Measurements from ENCODE around the gene IL17RC.

Gene IL17RC

DNA sequence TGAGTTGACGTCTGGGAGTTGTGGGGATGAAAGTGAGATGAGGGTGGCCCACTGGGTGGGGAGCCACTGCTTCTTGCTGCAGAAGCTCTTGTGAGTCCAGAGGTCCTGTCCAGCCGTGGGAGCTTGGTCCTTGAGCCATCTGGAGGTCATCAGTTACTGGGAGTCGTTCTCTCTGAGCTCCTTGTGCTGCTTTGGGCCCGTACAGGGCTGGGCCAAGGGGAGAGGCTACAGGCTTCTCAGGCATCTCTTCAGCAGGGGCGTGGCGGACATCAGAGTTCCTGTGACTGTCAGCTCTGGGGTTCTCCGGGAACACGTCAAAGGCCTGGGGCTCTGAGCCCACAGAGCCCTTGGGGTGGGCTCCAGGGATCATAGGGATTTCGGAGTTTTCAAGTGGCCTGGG lies 32.7 kb downstream of the IL17RC start:
- no peak for TF ChIP-seq CTCF (IDR thresholded peaks at IDR 0.05; ENCODE audit: low read depth, low read length)
- H3K4me3 ChIP-seq (ENCODE audit: low read depth, low read length): no peak overlapping the region

- no peak for TF ChIP-seq CTCF (IDR thresholded peaks at IDR 0.05; ENCODE audit: low read depth, low read length)
- H3K4me3 ChIP-seq (ENCODE audit: low read depth, low read length): peak overlapping the region; percentile 63
These were observed 34.2 kb downstream of the IL17RC start for GRCh38 chr3:9951126-9951525.

DNA sequence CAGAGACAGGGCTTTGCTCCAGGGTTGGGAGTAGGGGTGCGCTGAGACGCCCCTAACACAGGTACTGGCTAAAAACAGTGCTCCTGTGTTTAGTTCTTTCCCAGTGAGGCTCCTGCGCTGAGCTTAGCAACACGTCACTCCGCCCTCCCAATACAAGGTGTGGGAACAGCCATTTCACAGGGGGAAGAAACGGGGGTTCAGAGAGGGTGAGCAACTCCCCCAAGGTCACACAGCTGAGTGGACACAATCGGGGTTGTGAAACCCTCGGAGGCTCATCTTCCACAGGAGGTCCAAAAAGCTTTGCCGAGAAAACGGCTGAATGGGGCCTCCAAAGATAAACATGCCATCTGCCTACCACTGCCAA lies 34.7 kb downstream of the IL17RC start:
- no peak for TF ChIP-seq CTCF (IDR thresholded peaks at IDR 0.05; ENCODE audit: low read depth, low read length)
- peak overlapping the region; percentile 63 for H3K4me3 ChIP-seq (ENCODE audit: low read depth, low read length)

- H3K4me3 ChIP-seq (ENCODE audit: low read depth, low read length): peak within 1 kb of the TSS; percentile 63
- no peak for TF ChIP-seq CTCF (IDR thresholded peaks at IDR 0.05; ENCODE audit: low read depth, low read length)
These were observed 35.3 kb downstream of the IL17RC start, which contains the start of gene PRRT3 for GRCh38 chr3:9951962-9952805. Gene PRRT3, minus strand, starts transcription at chr3:9952408. Its CDS starts 2,293 bp downstream, at chr3:9950115.

DNA sequence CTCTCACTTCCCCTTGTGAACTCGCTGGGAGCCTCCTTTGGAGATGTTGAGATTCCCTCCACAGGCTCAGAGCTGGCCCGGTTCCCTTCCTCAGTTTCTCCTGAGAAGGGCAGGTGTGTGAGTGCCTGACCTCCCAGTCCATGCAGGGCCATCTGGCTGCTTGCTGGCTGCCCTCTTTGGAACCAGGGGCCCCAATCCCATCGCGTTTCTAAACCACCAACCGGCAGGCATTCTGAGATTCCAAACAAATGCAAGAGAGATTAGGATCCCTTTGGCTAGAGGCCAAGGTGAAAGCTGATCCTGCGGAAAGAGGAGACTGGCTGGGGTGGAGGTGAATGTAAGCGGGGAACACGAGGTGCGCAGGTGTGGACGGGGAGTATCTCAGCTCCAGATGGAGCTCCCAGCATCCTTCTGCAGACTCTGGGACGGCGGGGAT lies 38.2 kb downstream of the IL17RC start:
- no peak for TF ChIP-seq CTCF (IDR thresholded peaks at IDR 0.05; ENCODE audit: low read depth, low read length)
- H3K4me3 ChIP-seq (ENCODE audit: low read depth, low read length): no peak overlapping the region

- no peak overlapping the region for H3K4me3 ChIP-seq (ENCODE audit: low read depth, low read length)
- no peak for TF ChIP-seq CTCF (IDR thresholded peaks at IDR 0.05; ENCODE audit: low read depth, low read length)
These were observed 38.9 kb downstream of the IL17RC start for GRCh38 chr3:9955611-9956352.

DNA sequence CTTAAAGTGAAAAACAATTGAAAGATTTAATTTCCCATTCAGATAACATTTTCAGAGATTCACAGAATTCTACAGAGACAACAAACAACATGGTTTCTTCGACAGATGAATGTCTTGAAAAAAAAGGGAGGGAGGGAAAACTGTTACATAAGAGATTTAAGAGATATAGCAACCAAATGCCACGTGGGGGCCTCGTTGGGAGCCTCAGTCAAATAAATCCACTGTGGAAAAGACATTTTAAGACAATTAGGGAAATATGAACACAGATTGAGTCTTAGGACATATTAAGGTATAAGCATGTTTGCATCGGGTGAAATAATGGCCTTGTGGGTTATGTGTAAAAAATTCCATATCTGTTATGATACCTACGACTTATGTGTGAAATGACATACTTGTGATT lies 40.3 kb downstream of the IL17RC start:
- no peak for TF ChIP-seq CTCF (IDR thresholded peaks at IDR 0.05; ENCODE audit: low read depth, low read length)
- H3K4me3 ChIP-seq (ENCODE audit: low read depth, low read length): no peak overlapping the region

Data from WI38 (cell line).